Tibial nerve (tissue), 3 donors: ENCODE data around the gene TTC12.

ENCODE experiments used
- CTCF ChIP-seq, 5 experiments: fragments of 200-600 bp in 3 of 5; fragments of 450-650 bp in 2 of 5; sonication (generic) in 3 of 5; IDR thresholded peaks; one replicate each; pipeline ENCODE4 v1.5.1; 2016 to 2019; ENCODE audit warnings: antibody characterized with exemption in 5 of 5, mild to moderate bottlenecking in 3 of 5, moderate library complexity in 2 of 5
- POLR2A ChIP-seq, 2 donors: fragments of 450-650 bp; IDR thresholded peaks; one replicate each; pipeline ENCODE4 v1.6.1; 2017; ENCODE audit warnings: antibody characterized with exemption in 2 of 2, mild to moderate bottlenecking in 2 of 2, moderate library complexity in 2 of 2

DNA sequence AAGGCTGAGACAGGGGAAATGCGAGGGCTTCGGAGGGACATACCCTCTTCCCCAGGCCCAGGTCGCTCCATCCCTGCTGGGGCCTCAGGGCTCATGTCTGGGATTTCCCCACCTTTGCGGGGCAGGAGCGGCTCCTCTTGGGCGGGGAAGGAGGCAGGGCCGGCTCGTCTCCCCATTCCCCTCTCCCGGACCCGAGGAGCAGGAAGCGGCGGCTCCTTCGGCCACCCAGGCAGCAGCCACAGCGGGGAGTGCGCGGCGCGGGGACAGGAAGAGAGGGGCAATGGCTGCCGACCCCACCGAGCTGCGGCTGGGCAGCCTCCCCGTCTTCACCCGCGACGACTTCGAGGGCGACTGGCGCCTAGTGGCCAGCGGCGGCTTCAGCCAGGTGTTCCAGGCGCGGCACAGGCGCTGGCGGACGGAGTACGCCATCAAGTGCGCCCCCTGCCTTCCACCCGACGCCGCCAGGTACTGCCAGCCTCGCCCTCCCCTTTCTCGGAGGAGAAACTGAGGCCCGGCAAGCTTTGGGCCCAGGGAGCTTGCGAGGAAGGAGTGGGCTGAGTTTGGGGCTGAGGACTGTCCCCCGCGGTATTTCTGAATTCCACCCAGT, 73.3 kb downstream of the TTC12 start, which contains the start of gene ANKK1:
- no peak for TF ChIP-seq CTCF (IDR thresholded peaks at IDR 0.05)
- no peak for TF ChIP-seq POLR2A (IDR thresholded peaks at IDR 0.05)
